ENCODE measurements around the gene RPL4.

Gene RPL4

GRCh38 chr15:66452971-66453580 is 51.6 kb downstream of the RPL4 start:
- DNase-seq = no peak

- DNase-seq = no peak
Observed at GRCh38 chr15:66452420-66452819, 52.2 kb downstream of the RPL4 start.
